IgD-negative memory B cell (primary cell): ENCODE data around the gene NKAIN4. TPM values are rescaled to one million over a fixed set of nuclear protein-coding genes. Genes with fewer than 3 reads are reported as not detected.
"Not testable (repeated sequence)": the region's sequence is repeated elsewhere in the genome, so short reads cannot be mapped to it uniquely, and the experiment has no call there.

Experiments used
- H3K27ac Mint-ChIP-seq, 3 donors: one replicate each; pipeline ENCODE4 v1.8.0; 2020 to 2022; ENCODE audit warnings: mild to moderate bottlenecking in 3 of 3, mixed read lengths in 3 of 3, moderate library complexity in 1 of 3
- H3K27me3 Mint-ChIP-seq: one replicate; pipeline ENCODE4 v1.8.0; 2021; ENCODE audit warnings: mixed read lengths
- H3K36me3 Mint-ChIP-seq: one replicate; pipeline ENCODE4 v1.8.0; 2020; ENCODE audit warnings: mild to moderate bottlenecking, mixed read lengths
- H3K4me1 Mint-ChIP-seq, 3 donors: one replicate each; pipeline ENCODE4 v1.8.0; 2020 to 2022; ENCODE audit warnings: mixed read lengths in 3 of 3, mild to moderate bottlenecking in 1 of 3
- H3K4me3 Mint-ChIP-seq, 4 donors: one replicate each; pipeline ENCODE4 v1.8.0; 2020 to 2022; ENCODE audit warnings: mild to moderate bottlenecking in 4 of 4, mixed read lengths in 4 of 4, moderate library complexity in 3 of 4
- H3K9me3 Mint-ChIP-seq, 3 donors: one replicate each; pipeline ENCODE4 v1.8.0; 2020 to 2021; ENCODE audit warnings: mixed read lengths in 3 of 3, mild to moderate bottlenecking in 1 of 3
- polyA plus RNA-seq: library from polyadenylated mRNA; unstranded; fragments of 300-500 nt; fragmentation: Illumina TruSeq; gene quantifications from one replicate; pipeline ENCODE4 v1.2.3, GENCODE V29; 2021

Gene NKAIN4
- polyA plus RNA-seq, 1 donor from 2014 or later: not detected

GRCh38 chr20:63259734-63260460 is 5.6 kb upstream of the NKAIN4 start:
- Mint-ChIP-seq H3K4me3 (no peak overlapping the region), H3K27ac (no peak overlapping the region), H3K4me1 (no peaks in the 10 kb centered on the region), H3K36me3 (peaks cover 1% of the 10 kb centered on the region), H3K27me3 (peaks cover 37% of the 10 kb centered on the region), H3K9me3 (no peaks in the 10 kb centered on the region)

DNA sequence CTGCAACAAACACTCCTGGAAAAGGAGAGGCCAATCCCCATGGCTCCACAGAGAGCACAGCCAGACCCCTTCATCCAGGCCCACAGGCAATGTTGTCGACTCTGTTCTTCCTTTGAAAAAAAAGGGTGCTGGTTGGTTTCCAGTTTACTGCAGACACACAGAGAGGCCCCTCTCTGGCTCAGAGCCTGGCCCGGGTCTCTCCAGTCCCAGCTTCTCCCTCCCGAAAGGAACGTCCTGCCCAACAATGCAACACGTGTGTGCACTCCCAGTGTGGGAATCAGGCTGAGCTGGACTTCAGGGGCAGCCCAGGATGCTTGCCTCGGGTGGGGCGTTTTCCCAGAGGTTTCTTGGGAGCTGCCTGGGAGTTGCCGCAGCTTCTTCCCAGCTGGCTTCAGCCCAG is 4.5 kb upstream of the NKAIN4 start:
- no peak overlapping the region for H3K4me3 Mint-ChIP-seq
- H3K9me3 Mint-ChIP-seq: no peaks in the 10 kb centered on the region
- H3K4me1 Mint-ChIP-seq: no peaks in the 10 kb centered on the region
- no peak overlapping the region for H3K27ac Mint-ChIP-seq
- peaks cover 27% of the 10 kb centered on the region for H3K27me3 Mint-ChIP-seq
- peaks cover 1% of the 10 kb centered on the region for H3K36me3 Mint-ChIP-seq

DNA sequence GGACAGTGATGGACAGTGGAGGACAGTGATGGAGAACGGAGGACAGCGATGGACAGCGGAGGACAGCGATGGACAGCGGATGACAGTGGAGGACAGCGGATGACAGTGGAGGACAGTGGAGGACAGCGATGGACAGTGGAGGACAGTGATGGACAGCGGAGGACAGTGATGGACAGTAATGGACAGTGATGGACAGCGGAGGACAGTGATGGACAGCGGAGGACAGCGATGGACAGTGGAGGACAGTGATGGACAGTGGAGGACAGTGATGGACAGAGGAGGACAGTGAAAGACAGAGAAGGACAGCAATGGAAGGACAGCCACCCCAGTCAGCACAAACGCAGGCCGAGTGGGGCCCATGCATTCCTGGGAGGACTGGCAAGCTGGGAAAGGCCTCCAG is 3.4 kb upstream of the NKAIN4 start:
- Mint-ChIP-seq H3K27me3 (peaks cover 29% of the 10 kb centered on the region), H3K4me3 (peak overlapping the region in 1 of 4 donors; percentile 63), H3K27ac (no peak overlapping the region), H3K36me3 (peaks cover 1% of the 10 kb centered on the region), H3K9me3 (no peaks in the 10 kb centered on the region), H3K4me1 (peaks cover 0 to 2% (median 0%) of the 10 kb centered on the region in 3 donors)

DNA sequence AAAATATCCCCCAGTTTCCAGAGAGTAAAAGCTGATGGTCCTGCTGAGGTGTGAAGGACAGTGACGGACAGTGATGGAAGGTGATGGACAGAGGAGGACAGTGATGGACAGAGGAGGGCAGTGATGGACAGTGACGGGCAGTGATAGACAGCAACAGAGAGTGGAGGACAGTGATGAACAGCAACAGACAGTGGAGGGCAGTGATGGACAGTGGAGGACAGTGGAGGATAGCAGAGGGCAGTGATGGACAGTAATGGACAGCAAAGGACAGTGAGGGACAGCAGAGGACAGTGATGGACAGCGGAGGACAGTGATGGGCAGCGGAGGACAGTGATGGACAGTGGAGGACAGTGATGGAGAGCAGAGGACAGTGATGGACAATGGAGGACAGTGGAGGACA is 2.7 kb upstream of the NKAIN4 start:
- Mint-ChIP-seq H3K27ac (no peak overlapping the region), H3K4me1 (peaks cover 0 to 2% (median 0%) of the 10 kb centered on the region in 3 donors), H3K27me3 (peaks cover 35% of the 10 kb centered on the region), H3K36me3 (no peaks in the 10 kb centered on the region), H3K9me3 (no peaks in the 10 kb centered on the region), H3K4me3 (no peak overlapping the region)

GRCh38 chr20:63255931-63256704 is 1.9 kb upstream of the NKAIN4 start:
- peaks cover 0 to 2% (median 0%) of the 10 kb centered on the region in 3 donors for H3K4me1 Mint-ChIP-seq
- H3K27ac Mint-ChIP-seq: no peak overlapping the region
- H3K36me3 Mint-ChIP-seq: peaks cover 2% of the 10 kb centered on the region
- H3K9me3 Mint-ChIP-seq: no peaks in the 10 kb centered on the region
- H3K4me3 Mint-ChIP-seq: peak overlapping the region in 1 of 4 donors; percentile 41
- H3K27me3 Mint-ChIP-seq: peaks cover 35% of the 10 kb centered on the region

GRCh38 chr20:63254606-63255384 is 532 bp upstream of the NKAIN4 start:
- Mint-ChIP-seq H3K27me3 (peaks cover 39% of the 10 kb centered on the region), H3K4me3 (peak overlapping the region in 1 of 4 donors; percentile 81), H3K27ac (peak overlapping the region in 1 of 3 donors; percentile 63), H3K9me3 (no peaks in the 10 kb centered on the region), H3K4me1 (peaks cover 0 to 2% (median 0%) of the 10 kb centered on the region in 3 donors), H3K36me3 (peaks cover 2% of the 10 kb centered on the region)

- Mint-ChIP-seq H3K4me1 (peaks cover 0 to 2% (median 0%) of the 10 kb centered on the region in 3 donors), H3K4me3 (no peak overlapping the region), H3K27ac (no peak overlapping the region), H3K36me3 (peaks cover 2% of the 10 kb centered on the region), H3K9me3 (no peaks in the 10 kb centered on the region), H3K27me3 (peaks cover 45% of the 10 kb centered on the region)
Observed at GRCh38 chr20:63253438-63254231, 628 bp downstream of the NKAIN4 start.

GRCh38 chr20:63253065-63253437 is 1.2 kb downstream of the NKAIN4 start:
- no peaks in the 10 kb centered on the region for H3K9me3 Mint-ChIP-seq
- peaks cover 2% of the 10 kb centered on the region for H3K36me3 Mint-ChIP-seq
- H3K4me1 Mint-ChIP-seq: peaks cover 0 to 2% (median 0%) of the 10 kb centered on the region in 3 donors
- H3K27me3 Mint-ChIP-seq: peaks cover 45% of the 10 kb centered on the region
- H3K4me3 Mint-ChIP-seq: peak overlapping the region in 2 of 4 donors; percentile 37 to 70
- no peak overlapping the region for H3K27ac Mint-ChIP-seq

DNA sequence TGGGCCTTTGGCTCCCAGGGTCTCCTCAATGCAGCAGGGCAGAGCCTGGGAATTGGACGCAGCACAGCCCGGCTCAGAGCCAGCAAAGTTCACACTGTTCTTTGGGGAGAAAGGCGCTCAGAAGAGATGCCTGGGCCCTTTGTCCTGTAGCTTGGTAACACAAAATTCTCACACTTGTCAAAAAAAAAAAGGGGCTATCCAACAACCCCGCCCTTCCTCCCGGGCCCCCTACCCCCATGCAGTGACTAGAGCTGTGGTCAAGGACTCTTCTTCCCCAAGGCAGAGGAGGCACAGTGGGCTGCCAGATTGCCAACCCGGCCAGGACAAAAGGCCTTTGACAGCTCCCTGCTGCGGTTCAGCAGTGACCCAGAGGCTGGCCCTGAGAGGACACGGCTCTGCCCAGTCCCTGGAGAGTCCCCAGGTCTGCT is 2.0 kb downstream of the NKAIN4 start:
- Mint-ChIP-seq H3K9me3 (no peaks in the 10 kb centered on the region), H3K4me1 (peaks cover 0 to 2% (median 0%) of the 10 kb centered on the region in 3 donors), H3K27ac (no peak overlapping the region), H3K27me3 (peaks cover 43% of the 10 kb centered on the region), H3K36me3 (peaks cover 2% of the 10 kb centered on the region), H3K4me3 (peak overlapping the region in 1 of 4 donors; percentile 22)

DNA sequence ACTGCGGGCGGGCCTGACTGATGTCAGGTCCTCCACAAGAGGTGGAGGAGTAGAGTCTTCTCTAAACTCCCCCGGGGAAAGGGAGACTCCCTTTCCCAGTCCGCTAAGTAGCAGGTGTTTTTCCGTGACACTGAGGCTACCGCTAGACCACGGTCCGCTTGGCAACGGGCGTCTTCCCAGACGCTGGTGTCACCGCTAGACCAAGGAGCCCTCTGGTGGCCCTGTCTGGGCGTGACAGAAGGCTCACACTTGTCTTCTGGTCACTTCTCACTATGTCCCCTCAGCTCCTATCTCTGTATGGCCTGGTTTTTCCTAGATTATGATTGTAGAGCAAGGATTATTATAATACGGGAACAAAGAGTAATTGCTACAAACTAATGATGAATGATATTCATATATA is 2.9 kb downstream of the NKAIN4 start:
- peaks cover 47% of the 10 kb centered on the region for H3K27me3 Mint-ChIP-seq
- H3K4me3 Mint-ChIP-seq, H3K27ac Mint-ChIP-seq, H3K9me3 Mint-ChIP-seq, H3K4me1 Mint-ChIP-seq, H3K36me3 Mint-ChIP-seq: not testable (repeated sequence)

DNA sequence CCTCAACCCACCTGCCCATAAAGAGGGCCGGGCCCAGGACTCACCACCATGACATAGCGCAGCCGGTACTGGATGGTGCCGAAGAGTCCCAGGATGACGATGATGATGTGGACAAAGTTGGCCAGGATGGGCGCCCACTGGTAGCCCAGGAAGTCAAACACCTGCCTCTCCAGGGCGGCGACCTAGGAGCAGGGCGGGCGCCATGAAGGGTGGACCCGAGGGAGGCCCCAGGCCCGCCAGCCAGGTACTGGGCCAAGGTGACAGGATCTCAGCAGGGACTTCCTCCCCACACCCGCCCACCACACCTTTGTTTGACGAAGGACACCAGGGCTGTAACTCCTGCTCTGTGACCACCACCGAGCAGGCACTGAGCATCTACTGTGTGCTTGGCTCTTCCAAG is 4.4 kb downstream of the NKAIN4 start:
- no peak overlapping the region for H3K4me3 Mint-ChIP-seq

GRCh38 chr20:63248835-63249591 is 5.2 kb downstream of the NKAIN4 start:
- Mint-ChIP-seq H3K9me3 (no peaks in the 10 kb centered on the region), H3K36me3 (peaks cover 2% of the 10 kb centered on the region), H3K27ac (no peak overlapping the region), H3K4me1 (peaks cover 0 to 2% (median 0%) of the 10 kb centered on the region in 3 donors), H3K4me3 (no peak overlapping the region), H3K27me3 (peaks cover 40% of the 10 kb centered on the region)

More for the DNA sequence above, 4.4 kb downstream of the NKAIN4 start:
- no peaks in the 10 kb centered on the region for H3K9me3 Mint-ChIP-seq
- peak overlapping the region in 1 of 3 donors; percentile 67 for H3K27ac Mint-ChIP-seq
- peaks cover 2% of the 10 kb centered on the region for H3K36me3 Mint-ChIP-seq
- peaks cover 40% of the 10 kb centered on the region for H3K27me3 Mint-ChIP-seq
- H3K4me1 Mint-ChIP-seq: peaks cover 0 to 2% (median 0%) of the 10 kb centered on the region in 3 donors

DNA sequence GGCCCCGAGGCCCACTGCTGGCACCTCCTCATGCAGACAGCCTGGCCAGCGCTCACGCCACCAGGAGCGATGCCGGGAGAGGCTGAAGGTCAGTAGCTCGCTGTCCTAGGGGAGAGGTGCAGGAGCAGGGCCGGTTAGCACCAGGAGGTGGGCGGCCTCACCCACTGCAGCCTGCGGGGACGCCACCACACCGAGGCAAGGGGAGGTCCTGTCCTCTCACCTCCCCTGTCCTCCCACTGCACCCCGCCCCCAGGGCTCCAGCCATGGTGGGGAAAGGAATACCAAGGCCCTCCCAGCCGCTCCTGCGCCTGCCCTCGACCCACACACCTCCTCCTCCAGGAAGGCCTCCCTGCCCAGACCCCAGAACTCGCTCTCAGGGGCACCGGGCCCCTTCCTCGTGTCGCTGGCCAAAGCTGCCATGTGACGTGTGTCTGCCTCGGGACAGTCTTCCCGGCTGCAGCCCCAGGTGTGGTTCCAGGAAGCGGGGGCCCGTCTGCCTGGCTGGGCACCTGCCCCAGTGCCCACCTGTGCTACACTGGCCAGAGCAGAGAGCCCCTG is 6.5 kb downstream of the NKAIN4 start:
- Mint-ChIP-seq H3K9me3 (no peaks in the 10 kb centered on the region), H3K27ac (no peak overlapping the region), H3K4me3 (peak overlapping the region in 1 of 4 donors; percentile 17), H3K36me3 (peaks cover 2% of the 10 kb centered on the region), H3K4me1 (no peaks in the 10 kb centered on the region), H3K27me3 (peaks cover 38% of the 10 kb centered on the region)
